ENCODE data around the gene GRIK4. TPM values are rescaled to one million over a fixed set of nuclear protein-coding genes. Genes with fewer than 3 reads are reported as not detected.
"Not testable (repeated sequence)": the region's sequence is repeated elsewhere in the genome, so short reads cannot be mapped to it uniquely, and the experiment has no call there.

The GRIK4 gene
- total RNA-seq, 2 experiments from 2014 or later, result not detected

- Mint-ChIP-seq H3K4me3 (no peak overlapping the region), H3K9me3 (ENCODE audit: insufficient read depth) (no peaks in the 10 kb centered on the region), H3K27me3 (ENCODE audit: low read depth) (peaks cover 9% of the 10 kb centered on the region), H3K27ac (no peak overlapping the region), H3K4me1 (ENCODE audit: low read depth) (no peaks in the 10 kb centered on the region), H3K36me3 (ENCODE audit: low read depth) (no peaks in the 10 kb centered on the region)
- ChIA-PET CTCF (no interaction called here), POLR2A (interaction anchor here (0.7 kb wide), 1 partner anchor 129 kb away, joined by 3 read pairs; no protein-coding TSS in a partner anchor)
- ATAC-seq (no peak), DNase-seq (no peak)
These were observed 19.1 kb upstream of the GRIK4 start for GRCh38 chr11:120492486-120492885.

- Mint-ChIP-seq H3K9me3 (ENCODE audit: insufficient read depth) (no peaks in the 10 kb centered on the region), H3K36me3 (ENCODE audit: low read depth) (no peaks in the 10 kb centered on the region), H3K27ac (no peak overlapping the region), H3K4me3 (no peak overlapping the region), H3K4me1 (ENCODE audit: low read depth) (no peaks in the 10 kb centered on the region), H3K27me3 (ENCODE audit: low read depth) (peaks cover 15% of the 10 kb centered on the region)
- no peak for ATAC-seq
- DNase-seq, result no peak
- CTCF ChIA-PET, result interaction anchor here (1.2 kb wide), 1 partner anchor 16 kb away, joined by 5 read pairs; no protein-coding TSS in a partner anchor
- POLR2A ChIA-PET, result no interaction called here
These were observed 17.0 kb upstream of the GRIK4 start for GRCh38 chr11:120494595-120494994.

- POLR2A ChIA-PET, result no interaction called here
- Mint-ChIP-seq H3K4me1 (ENCODE audit: low read depth) (no peaks in the 10 kb centered on the region), H3K4me3 (no peak overlapping the region), H3K36me3 (ENCODE audit: low read depth) (no peaks in the 10 kb centered on the region), H3K27ac (no peak overlapping the region), H3K27me3 (ENCODE audit: low read depth) (peaks cover 38% of the 10 kb centered on the region), H3K9me3 (ENCODE audit: insufficient read depth) (no peaks in the 10 kb centered on the region)
- ATAC-seq (no peak), DNase-seq (no peak)
- CTCF ChIA-PET, result no interaction called here
These were observed 12.5 kb upstream of the GRIK4 start for GRCh38 chr11:120499088-120499487.

- POLR2A ChIA-PET, result no interaction called here
- no peak for DNase-seq
- no peaks in the 10 kb centered on the region for H3K36me3 Mint-ChIP-seq (ENCODE audit: low read depth)
- H3K27me3 Mint-ChIP-seq (ENCODE audit: low read depth), result peaks cover 43% of the 10 kb centered on the region
- no peaks in the 10 kb centered on the region for H3K4me1 Mint-ChIP-seq (ENCODE audit: low read depth)
- no peak overlapping the region for H3K4me3 Mint-ChIP-seq
- CTCF ChIA-PET, result interaction anchor here (0.7 to 1.0 kb wide), 2 partner anchors 31 to 165 kb away, joined by 3 read pairs; no protein-coding TSS in a partner anchor
- no peak for ATAC-seq
- no peak overlapping the region for H3K27ac Mint-ChIP-seq
- no peaks in the 10 kb centered on the region for H3K9me3 Mint-ChIP-seq (ENCODE audit: insufficient read depth)
These were observed 11.7 kb upstream of the GRIK4 start for GRCh38 chr11:120499859-120500258.

GRCh38 chr11:120500414-120501071 lies 11.0 kb upstream of the GRIK4 start:
- H3K27ac Mint-ChIP-seq, result no peak overlapping the region
- no peaks in the 10 kb centered on the region for H3K36me3 Mint-ChIP-seq (ENCODE audit: low read depth)
- DNase-seq, result no peak
- ATAC-seq, result no peak
- no peak overlapping the region for H3K4me3 Mint-ChIP-seq
- CTCF ChIA-PET, result interaction anchor here (1.0 to 1.5 kb wide), 2 partner anchors 166 to 694 kb away, joined by 3 to 4 read pairs; no protein-coding TSS in a partner anchor
- POLR2A ChIA-PET, result no interaction called here
- no peaks in the 10 kb centered on the region for H3K9me3 Mint-ChIP-seq (ENCODE audit: insufficient read depth)
- peaks cover 42% of the 10 kb centered on the region for H3K27me3 Mint-ChIP-seq (ENCODE audit: low read depth)
- H3K4me1 Mint-ChIP-seq (ENCODE audit: low read depth), result no peaks in the 10 kb centered on the region

GRCh38 chr11:120501440-120501839 lies 10.1 kb upstream of the GRIK4 start:
- no peaks in the 10 kb centered on the region for H3K9me3 Mint-ChIP-seq (ENCODE audit: insufficient read depth)
- peaks cover 49% of the 10 kb centered on the region for H3K27me3 Mint-ChIP-seq (ENCODE audit: low read depth)
- CTCF ChIA-PET, result interaction anchor here (1.5 kb wide), 2 partner anchors 9 to 693 kb away, joined by 4 to 5 read pairs; no protein-coding TSS in a partner anchor
- no peak overlapping the region for H3K4me3 Mint-ChIP-seq
- ATAC-seq, result no peak
- POLR2A ChIA-PET, result no interaction called here
- DNase-seq, result no peak
- H3K4me1 Mint-ChIP-seq (ENCODE audit: low read depth), result no peaks in the 10 kb centered on the region
- no peak overlapping the region for H3K27ac Mint-ChIP-seq
- H3K36me3 Mint-ChIP-seq (ENCODE audit: low read depth), result no peaks in the 10 kb centered on the region

GRCh38 chr11:120501976-120502755 lies 9.4 kb upstream of the GRIK4 start:
- Mint-ChIP-seq H3K9me3 (ENCODE audit: insufficient read depth) (no peaks in the 10 kb centered on the region), H3K36me3 (ENCODE audit: low read depth) (no peaks in the 10 kb centered on the region), H3K4me1 (ENCODE audit: low read depth) (no peaks in the 10 kb centered on the region), H3K4me3 (no peak overlapping the region), H3K27me3 (ENCODE audit: low read depth) (peaks cover 56% of the 10 kb centered on the region), H3K27ac (no peak overlapping the region)
- DNase-seq (no peak), ATAC-seq (no peak)
- CTCF ChIA-PET, result interaction anchor here (1.5 kb wide), 2 partner anchors 9 to 693 kb away, joined by 4 to 5 read pairs; no protein-coding TSS in a partner anchor
- POLR2A ChIA-PET, result no interaction called here

- POLR2A ChIA-PET; H3K4me1 Mint-ChIP-seq (ENCODE audit: low read depth); DNase-seq; CTCF ChIA-PET; H3K9me3 Mint-ChIP-seq (ENCODE audit: insufficient read depth); ATAC-seq; H3K36me3 Mint-ChIP-seq (ENCODE audit: low read depth); H3K27ac Mint-ChIP-seq; H3K4me3 Mint-ChIP-seq: not testable (repeated sequence)
- peaks cover 51% of the 10 kb centered on the region for H3K27me3 Mint-ChIP-seq (ENCODE audit: low read depth)
These were observed 8.0 kb upstream of the GRIK4 start for GRCh38 chr11:120503529-120503928.

- Mint-ChIP-seq H3K4me1 (ENCODE audit: low read depth) (no peaks in the 10 kb centered on the region), H3K9me3 (ENCODE audit: insufficient read depth) (no peaks in the 10 kb centered on the region), H3K27me3 (ENCODE audit: low read depth) (peaks cover 47% of the 10 kb centered on the region), H3K36me3 (ENCODE audit: low read depth) (no peaks in the 10 kb centered on the region), H3K27ac (no peak overlapping the region), H3K4me3 (no peak overlapping the region)
- no peak for ATAC-seq
- CTCF ChIA-PET, result no interaction called here
- no peak for DNase-seq
- POLR2A ChIA-PET, result no interaction called here
These were observed 5.6 kb upstream of the GRIK4 start for GRCh38 chr11:120505801-120506425.

- Mint-ChIP-seq H3K27ac (no peak overlapping the region), H3K27me3 (ENCODE audit: low read depth) (peaks cover 47% of the 10 kb centered on the region), H3K36me3 (ENCODE audit: low read depth) (no peaks in the 10 kb centered on the region), H3K4me1 (ENCODE audit: low read depth) (peaks cover 2% of the 10 kb centered on the region), H3K4me3 (no peak overlapping the region), H3K9me3 (ENCODE audit: insufficient read depth) (no peaks in the 10 kb centered on the region)
- DNase-seq, result no peak
- POLR2A ChIA-PET, result no interaction called here
- CTCF ChIA-PET, result interaction anchor here (1.2 to 1.6 kb wide), 3 partner anchors 12 to 409 kb away, joined by 3 to 6 read pairs (median 4); no protein-coding TSS in a partner anchor
- no peak for ATAC-seq
These were observed 2.0 kb upstream of the GRIK4 start for GRCh38 chr11:120509346-120510053.

- H3K4me1 Mint-ChIP-seq (ENCODE audit: low read depth), result peaks cover 2% of the 10 kb centered on the region
- ChIA-PET CTCF (interaction anchor here (0.7 to 2.1 kb wide), 8 partner anchors 9 to 684 kb away, joined by 3 to 19 read pairs (median 4); no protein-coding TSS in a partner anchor), POLR2A (no interaction called here)
- peaks cover 51% of the 10 kb centered on the region for H3K27me3 Mint-ChIP-seq (ENCODE audit: low read depth)
- H3K36me3 Mint-ChIP-seq (ENCODE audit: low read depth), result no peaks in the 10 kb centered on the region
- DNase-seq (no peak), ATAC-seq (peak; percentile 16)
- no peaks in the 10 kb centered on the region for H3K9me3 Mint-ChIP-seq (ENCODE audit: insufficient read depth)
- no peak overlapping the region for H3K27ac Mint-ChIP-seq
- H3K4me3 Mint-ChIP-seq, result no peak overlapping the region
These were observed 987 bp upstream of the GRIK4 start for GRCh38 chr11:120510406-120511115.
